Measurements from ENCODE around the gene MYO1C.

The MYO1C gene

DNA sequence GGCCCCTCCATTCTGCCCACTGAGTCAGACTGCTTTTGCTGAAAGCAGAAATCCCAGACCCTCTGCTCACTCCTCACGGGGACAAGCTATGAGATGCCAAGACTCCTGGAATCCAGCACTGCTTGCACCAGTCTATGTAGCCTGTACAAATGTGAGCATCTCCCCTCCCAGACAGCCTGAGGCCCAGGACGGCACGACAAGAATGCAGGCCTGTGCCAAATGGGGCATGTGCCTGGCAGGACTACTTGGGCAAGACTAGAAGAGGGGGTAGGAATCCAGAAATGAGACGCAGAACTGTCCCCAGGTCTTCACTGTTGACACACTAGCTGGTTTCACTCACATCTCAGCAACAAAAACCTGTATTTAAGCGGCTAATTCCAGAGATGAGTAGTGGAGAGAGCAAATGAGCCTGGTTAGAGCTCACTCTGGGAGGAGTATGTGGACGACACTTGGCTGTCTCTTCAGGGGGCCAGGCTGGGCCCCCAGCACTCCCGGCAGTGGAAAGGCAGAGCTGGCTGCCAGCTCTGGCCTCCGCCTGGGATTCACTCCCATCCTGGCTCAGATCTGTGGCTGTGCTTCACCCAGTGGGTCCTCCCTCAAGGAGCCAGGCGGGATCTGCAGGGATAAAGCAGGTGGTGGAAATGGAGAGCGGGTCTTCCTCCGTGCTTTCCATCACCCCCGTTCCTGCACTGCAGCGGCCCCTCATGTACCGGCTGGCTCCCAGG is 2.9 kb upstream of the MYO1C start:
- H3K4me3 ChIP-seq (ENCODE audit: control insufficient read depth, low read depth, low read length), result no peak overlapping the region
- TF ChIP-seq, protein P1, sequence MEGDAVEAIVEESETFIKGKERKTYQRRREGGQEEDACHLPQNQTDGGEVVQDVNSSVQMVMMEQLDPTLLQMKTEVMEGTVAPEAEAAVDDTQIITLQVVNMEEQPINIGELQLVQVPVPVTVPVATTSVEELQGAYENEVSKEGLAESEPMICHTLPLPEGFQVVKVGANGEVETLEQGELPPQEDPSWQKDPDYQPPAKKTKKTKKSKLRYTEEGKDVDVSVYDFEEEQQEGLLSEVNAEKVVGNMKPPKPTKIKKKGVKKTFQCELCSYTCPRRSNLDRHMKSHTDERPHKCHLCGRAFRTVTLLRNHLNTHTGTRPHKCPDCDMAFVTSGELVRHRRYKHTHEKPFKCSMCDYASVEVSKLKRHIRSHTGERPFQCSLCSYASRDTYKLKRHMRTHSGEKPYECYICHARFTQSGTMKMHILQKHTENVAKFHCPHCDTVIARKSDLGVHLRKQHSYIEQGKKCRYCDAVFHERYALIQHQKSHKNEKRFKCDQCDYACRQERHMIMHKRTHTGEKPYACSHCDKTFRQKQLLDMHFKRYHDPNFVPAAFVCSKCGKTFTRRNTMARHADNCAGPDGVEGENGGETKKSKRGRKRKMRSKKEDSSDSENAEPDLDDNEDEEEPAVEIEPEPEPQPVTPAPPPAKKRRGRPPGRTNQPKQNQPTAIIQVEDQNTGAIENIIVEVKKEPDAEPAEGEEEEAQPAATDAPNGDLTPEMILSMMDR (conservative IDR thresholded peaks at IDR 0.05; ENCODE audit: control insufficient read depth, insufficient read depth, low read depth, low read length), result no peak
- DNase-seq (ENCODE audit: low read depth), result no peak

GRCh38 chr17:1494736-1495253 is 2.3 kb upstream of the MYO1C start:
- DNase-seq (ENCODE audit: low read depth), result no peak
- H3K4me3 ChIP-seq (ENCODE audit: control insufficient read depth, low read depth, low read length), result no peak overlapping the region
- TF ChIP-seq, protein P1 (conservative IDR thresholded peaks at IDR 0.05; ENCODE audit: control insufficient read depth, insufficient read depth, low read depth, low read length), result no peak

GRCh38 chr17:1494203-1494602 is 1.7 kb upstream of the MYO1C start:
- no peak overlapping the region for H3K4me3 ChIP-seq (ENCODE audit: control insufficient read depth, low read depth, low read length)
- DNase-seq (ENCODE audit: low read depth), result no peak
- TF ChIP-seq, protein P1 (conservative IDR thresholded peaks at IDR 0.05; ENCODE audit: control insufficient read depth, insufficient read depth, low read depth, low read length), result no peak

- H3K4me3 ChIP-seq (ENCODE audit: control insufficient read depth, low read depth, low read length), result no peak overlapping the region
- TF ChIP-seq, protein P1 (conservative IDR thresholded peaks at IDR 0.05; ENCODE audit: control insufficient read depth, insufficient read depth, low read depth, low read length), result no peak
- no peak for DNase-seq (ENCODE audit: low read depth)
Measured at GRCh38 chr17:1493291-1493980, 950 bp upstream of the MYO1C start.

- no peak for DNase-seq (ENCODE audit: low read depth)
- TF ChIP-seq, protein P1 (conservative IDR thresholded peaks at IDR 0.05; ENCODE audit: control insufficient read depth, insufficient read depth, low read depth, low read length), result no peak
- peak overlapping the region; percentile 73 for H3K4me3 ChIP-seq (ENCODE audit: control insufficient read depth, low read depth, low read length)
Measured at GRCh38 chr17:1491443-1492248, 840 bp downstream of the MYO1C start.

GRCh38 chr17:1490643-1491442 is 1.6 kb downstream of the MYO1C start:
- DNase-seq (ENCODE audit: low read depth), result peak; percentile 48
- H3K4me3 ChIP-seq (ENCODE audit: control insufficient read depth, low read depth, low read length), result peak overlapping the region; percentile 73
- TF ChIP-seq, protein P1 (conservative IDR thresholded peaks at IDR 0.05; ENCODE audit: control insufficient read depth, insufficient read depth, low read depth, low read length), result no peak
